ENCODE results near the gene GAP43.

GAP43 gene
- total RNA-seq, result 0 reads per million in 2 donors

DNA sequence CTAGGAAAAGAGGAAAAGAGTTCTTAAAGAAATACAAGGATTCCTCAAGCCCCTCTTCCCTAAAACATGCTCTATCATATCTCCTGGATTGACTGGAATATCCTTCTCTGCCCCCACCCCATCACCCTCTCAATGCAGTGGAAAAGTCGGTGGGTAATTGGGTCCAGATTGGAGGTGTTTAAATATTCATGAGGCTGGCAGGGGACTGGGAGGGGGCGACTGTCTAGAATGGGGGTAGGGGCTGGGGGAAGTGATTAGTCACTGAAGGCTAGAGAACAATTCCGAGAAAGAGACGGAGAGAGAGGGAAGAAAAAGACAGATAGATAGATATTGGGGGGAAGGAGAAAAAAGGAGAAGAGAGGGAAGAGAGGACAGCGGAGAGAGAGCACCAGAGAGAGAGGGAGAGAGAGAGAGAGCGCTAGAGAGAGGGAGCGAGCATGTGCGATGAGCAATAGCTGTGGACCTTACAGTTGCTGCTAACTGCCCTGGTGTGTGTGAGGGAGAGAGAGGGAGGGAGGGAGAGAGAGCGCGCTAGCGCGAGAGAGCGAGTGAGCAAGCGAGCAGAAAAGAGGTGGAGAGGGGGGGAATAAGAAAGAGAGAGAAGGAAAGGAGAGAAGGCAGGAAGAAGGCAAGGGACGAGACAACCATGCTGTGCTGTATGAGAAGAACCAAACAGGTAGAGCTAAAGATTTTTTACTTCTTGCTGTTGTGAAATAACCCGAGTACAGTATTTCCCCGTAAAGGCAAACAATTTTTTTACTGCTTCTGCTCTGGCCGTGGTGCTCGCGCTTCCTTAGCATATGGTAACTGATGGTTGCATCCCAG is at the start of gene GAP43:
Gene GAP43, plus strand, starts transcription at position 467 of the 825 bp plus-strand sequence. Its CDS starts 180 bp downstream, at position 647.
- no peak for DNase-seq

GRCh38 chr3:115576325-115576875 is 46.9 kb upstream of the GAP43 start:
- DNase-seq, result no peak

- no peak for DNase-seq
These were observed 46.3 kb upstream of the GAP43 start for GRCh38 chr3:115577000-115577399.

DNA sequence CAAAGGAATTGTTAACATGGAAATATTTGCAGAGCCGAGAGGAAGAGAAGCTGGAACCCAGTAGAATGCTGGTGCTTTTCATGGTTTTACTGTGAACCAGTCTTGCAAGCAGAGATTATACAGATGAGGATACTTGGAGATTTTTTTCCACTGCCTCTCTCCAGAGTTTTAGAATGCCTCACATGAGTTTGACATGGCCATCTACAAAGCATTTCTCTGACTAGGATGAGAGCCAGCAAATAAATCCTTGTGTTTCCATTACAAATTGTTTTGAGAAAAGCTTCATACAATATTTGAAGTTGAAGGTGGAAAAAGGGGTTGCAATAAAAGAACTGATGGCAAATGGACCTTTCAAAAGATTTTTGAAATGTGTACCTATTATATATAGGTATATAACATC is 45.0 kb upstream of the GAP43 start:
- DNase-seq, result no peak

GRCh38 chr3:115580566-115580965 is 42.7 kb upstream of the GAP43 start:
- no peak for DNase-seq

DNA sequence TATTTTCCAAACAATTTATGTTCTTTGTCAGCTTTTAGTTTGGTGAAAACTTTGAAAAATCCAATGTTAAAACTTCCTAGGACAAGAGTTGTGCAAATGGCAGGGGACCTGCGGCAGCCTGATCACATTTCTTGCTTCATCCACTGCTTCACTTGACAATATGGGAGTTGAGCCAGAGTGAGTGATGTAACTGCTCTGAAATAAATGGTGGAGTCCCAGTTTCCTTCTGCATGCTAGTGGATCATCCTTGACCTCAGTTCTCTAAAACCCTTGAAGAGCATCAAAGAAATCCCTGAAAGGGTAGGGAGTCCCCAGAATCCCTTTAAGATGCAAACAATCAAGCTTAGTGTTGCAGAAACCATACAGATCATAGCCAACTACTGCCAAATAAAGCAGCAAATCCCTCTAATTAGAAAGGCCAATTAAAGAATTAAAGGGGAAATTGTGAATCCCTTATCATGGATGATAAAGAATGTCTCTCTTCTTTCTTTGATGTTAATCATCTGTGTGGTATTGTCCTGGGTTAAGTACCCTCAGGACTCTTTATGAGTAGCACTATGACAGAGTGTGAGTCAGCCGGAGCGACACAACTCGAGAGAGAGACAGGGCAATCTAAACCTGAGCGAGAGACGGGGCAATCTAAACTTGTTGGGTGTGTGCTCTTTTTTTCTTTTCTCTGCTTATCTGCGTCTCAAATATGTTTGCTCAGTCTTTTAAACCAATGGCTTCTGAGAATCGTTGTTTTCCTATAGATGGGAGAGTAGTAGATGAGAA is 41.8 kb upstream of the GAP43 start:
- DNase-seq, result no peak

DNA sequence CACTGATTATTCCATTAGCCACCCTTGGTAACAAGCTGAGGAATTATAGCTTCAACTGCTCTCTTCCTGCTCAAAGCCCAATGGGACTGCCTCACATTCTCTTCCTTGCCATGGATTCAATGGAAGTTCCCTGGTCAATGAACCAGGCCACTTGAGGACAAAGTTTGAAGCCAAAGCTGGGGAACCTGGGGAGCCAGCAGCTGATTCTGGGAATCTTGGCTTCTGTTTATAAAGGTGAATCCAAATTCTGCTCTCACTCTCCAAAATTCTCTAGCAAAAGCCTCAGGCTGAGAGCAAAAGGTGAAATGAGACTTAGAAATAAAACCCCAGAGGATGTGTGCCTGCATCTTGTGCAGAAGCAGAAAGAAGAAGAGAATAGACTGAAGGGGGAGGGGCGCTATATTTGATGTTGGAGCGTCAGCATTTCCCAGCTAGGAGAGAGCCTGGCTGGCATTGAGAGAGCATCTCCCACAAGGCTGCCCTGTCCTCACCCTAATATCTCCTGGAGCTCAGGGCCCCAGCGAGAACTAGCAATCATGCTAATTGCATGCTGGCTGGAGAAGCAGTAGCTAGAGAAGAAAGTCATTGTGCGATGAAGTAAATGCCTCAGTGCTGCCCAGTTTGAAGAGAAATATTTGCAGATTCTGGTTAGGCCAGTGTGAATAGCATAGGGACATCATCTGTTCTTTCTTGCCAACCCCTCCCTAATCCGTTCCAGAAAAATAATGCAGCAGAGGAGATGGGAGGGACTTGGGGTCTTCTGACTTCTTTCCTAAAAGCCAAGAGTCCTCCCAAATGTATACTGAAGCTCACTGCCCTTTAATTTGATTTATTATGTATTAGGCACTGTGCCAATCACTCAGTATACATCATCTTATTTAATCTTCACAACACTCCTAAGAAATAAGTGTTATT is 34.9 kb upstream of the GAP43 start:
- no peak for DNase-seq

- no peak for DNase-seq
These were observed 32.4 kb upstream of the GAP43 start for GRCh38 chr3:115590873-115591272.

- no peak for DNase-seq
These were observed 27.6 kb upstream of the GAP43 start for GRCh38 chr3:115595611-115596275.

- no peak for DNase-seq
These were observed 25.1 kb upstream of the GAP43 start for GRCh38 chr3:115598216-115598615.

GRCh38 chr3:115602194-115602593 is 21.1 kb upstream of the GAP43 start:
- DNase-seq, result no peak

- no peak for DNase-seq
These were observed 11.7 kb upstream of the GAP43 start for GRCh38 chr3:115611630-115612029.

DNA sequence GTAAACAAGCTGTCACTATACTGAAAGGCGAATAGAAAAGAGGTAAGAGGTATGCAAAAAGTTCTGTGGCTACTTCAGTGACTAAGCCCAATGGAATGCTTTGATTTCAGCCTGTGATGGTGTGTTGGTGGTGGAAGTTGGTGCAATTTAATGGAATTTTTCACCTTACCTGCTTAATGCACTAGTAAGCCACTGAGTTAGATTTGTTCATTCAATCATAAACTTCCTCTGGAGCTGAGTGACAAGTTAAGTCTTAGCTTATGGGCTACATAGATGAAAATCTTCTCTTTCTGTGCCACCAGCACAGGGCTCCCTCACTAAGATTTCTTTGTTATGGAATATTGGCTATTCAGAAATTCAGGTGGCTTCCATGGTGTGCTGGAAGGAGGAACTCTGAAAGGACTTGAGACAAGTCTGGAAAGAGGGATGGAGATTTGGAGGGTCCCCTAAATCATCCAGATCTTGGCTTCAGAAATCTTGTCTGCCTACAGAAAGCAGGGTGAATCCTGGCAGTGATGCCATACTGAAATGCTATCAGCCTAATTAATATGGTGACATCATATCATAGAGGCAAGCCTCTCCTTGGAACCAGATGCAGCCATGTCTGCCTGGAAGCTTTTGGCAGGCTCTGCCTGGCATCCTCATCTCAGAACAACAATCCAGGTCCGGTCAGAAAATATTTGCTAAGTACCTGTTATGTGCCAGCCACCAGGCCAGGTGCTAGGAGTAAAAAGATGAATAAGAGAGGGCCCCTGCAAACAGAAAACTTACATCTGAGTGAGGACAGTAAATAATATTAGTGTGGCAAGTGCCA is 8.1 kb upstream of the GAP43 start:
- no peak for DNase-seq

DNA sequence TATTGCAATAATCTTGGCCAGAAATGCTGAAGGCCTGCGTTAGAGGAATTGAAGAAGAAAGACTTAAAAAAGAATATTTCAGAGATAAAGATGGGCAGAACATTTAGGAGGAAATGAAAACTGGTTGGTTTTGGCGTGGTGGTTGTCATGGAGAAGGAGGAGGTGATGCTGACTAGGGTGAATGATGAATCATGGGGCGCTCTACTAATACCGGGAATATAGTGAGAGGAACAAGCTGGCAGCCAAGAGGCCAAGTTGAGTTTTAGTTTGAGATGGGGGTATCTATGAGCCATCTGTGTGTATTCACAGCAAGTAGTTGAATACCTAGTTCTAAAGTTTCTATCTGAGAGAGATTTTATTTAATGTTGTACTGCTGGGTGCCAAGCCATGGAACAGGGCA is 6.8 kb upstream of the GAP43 start:
- DNase-seq, result no peak

DNA sequence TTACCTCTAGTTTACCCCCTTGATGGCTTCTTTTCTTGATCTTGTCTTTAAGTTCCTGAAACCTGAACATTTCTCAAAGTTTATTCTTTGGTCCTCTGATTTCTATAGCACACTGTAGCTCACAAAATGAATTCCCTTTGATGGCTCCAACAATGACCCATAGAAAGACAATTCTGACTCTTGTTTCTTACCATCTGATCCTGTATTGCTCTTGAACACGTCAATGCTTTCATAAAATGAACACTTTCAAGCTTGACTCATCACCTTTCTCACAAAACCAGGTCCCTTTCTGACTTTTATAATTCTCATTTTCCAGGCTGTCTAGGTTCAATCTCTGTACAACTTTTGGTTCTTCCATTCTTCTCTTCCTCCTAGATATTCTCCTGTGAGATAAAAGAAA is 5.7 kb upstream of the GAP43 start:
- DNase-seq, result no peak

DNA sequence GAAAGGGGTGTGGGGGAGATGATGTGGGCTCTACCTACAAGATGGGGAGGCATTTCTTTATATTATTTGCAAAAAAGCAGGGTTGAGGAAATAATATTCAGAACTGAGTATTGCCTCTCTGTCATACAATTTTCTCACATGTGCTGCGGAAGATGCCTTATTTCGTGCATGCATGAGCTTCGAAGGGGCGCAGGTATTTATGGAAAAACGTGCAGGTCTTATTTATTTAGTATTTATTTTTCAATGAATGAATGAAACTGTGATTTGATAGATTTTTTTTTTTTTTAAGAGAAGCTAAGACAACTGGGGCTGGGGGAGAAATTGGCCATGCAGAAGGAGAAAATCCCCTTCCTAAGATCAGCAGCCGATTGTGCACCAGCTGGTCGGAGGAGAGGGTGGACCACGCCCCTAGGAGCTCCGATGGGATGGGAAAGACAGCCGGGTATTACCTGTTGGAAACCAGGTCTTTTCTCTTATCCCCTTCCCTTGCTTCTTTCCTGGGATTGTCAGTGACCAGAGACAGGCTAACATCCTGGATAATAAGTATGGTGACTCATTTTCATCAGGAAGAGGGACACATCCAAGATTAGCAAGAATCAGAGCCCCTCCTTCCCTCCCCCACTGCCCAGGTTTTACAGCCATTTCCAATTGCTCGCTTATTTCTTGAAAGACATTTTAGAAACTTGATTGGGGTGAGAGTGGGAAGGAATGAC is 875 bp downstream of the GAP43 start:
- no peak for DNase-seq

- DNase-seq, result no peak
These were observed 1.6 kb downstream of the GAP43 start for GRCh38 chr3:115624901-115625300.

- DNase-seq, result no peak
These were observed 2.7 kb downstream of the GAP43 start for GRCh38 chr3:115626006-115626409.

DNA sequence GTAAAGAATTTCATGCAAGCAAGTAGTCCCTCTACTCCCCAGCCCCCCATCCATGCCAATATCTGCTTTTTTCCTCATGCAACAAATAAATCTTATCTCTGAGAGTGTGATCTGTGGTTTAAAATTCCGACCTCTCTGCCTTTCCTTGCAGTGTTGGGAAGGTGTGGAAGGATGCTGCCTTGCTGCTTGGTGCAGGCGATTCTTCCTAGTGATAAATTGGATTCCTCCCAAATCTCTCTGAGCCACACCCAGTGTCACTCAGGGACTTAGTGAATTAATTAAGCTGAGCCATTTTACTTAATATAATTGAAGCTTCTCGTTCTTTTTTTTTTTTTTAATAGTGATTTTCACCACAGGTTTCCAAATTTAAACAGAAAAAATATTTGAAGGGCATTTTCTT is 3.4 kb downstream of the GAP43 start:
- DNase-seq, result no peak

All from T-helper 9 cell (primary cell).